Transverse colon (tissue), 4 donors: Measurements from ENCODE around the gene SH2D7. TPM values are rescaled to one million over a fixed set of nuclear protein-coding genes. Genes with fewer than 3 reads are reported as not detected.

Experiments used
- DNase-seq: peaks from one replicate; pipeline ENCODE4 v3.0.0-alpha.2; 2019
- H3K27ac ChIP-seq, 4 donors: fragments of 200-600 bp; sonication (generic); 2 replicates each; pipeline ENCODE4 v1.5.1; 2016 to 2018; ENCODE audit warnings: inconsistent platforms in 4 of 4
- H3K27me3 ChIP-seq: fragments of 200-600 bp; sonication (generic); 2 replicates; pipeline ENCODE4 v1.5.1; 2017; ENCODE audit warnings: inconsistent platforms
- H3K36me3 ChIP-seq, 4 donors: fragments of 200-600 bp; sonication (generic); 2 replicates each; pipeline ENCODE4 v1.5.1; 2017 to 2019; ENCODE audit warnings: inconsistent platforms in 4 of 4
- H3K4me1 ChIP-seq, 4 donors: fragments of 200-600 bp; sonication (generic); 2 replicates each; pipeline ENCODE4 v1.5.1; 2017 to 2020; ENCODE audit warnings: inconsistent platforms in 4 of 4
- H3K4me3 ChIP-seq, 4 donors: fragments of 200-600 bp; sonication (generic); 1 replicate in 1 of 4; 2 replicates in 3 of 4; pipeline versions ENCODE4 v1.5.1 to v1.6.1; 2017 to 2019; ENCODE audit warnings: inconsistent platforms in 4 of 4
- H3K9me3 ChIP-seq, 2 donors: fragments of 200-600 bp; sonication (generic); 2 replicates each; pipeline ENCODE4 v1.5.1; 2017 to 2019; ENCODE audit warnings: inconsistent platforms in 2 of 2
- EP300 ChIP-seq: sonication (generic); formaldehyde crosslinking; IDR thresholded peaks from one replicate; pipeline ENCODE4 v1.6.1; 2017; ENCODE audit warnings: antibody characterized with exemption, low read depth
- POLR2A ChIP-seq: fragments of 450-650 bp; IDR thresholded peaks from one replicate; pipeline ENCODE4 v1.6.1; 2016; ENCODE audit warnings: antibody characterized with exemption, mild to moderate bottlenecking, moderate library complexity
- POLR2AphosphoS5 ChIP-seq, 3 donors: sonication (generic); formaldehyde crosslinking; IDR thresholded peaks; one replicate each; pipeline ENCODE4 v1.6.1; 2016; ENCODE audit warnings: antibody characterized with exemption in 3 of 3
- WGBS, 2 donors: methylation state at CpG; one replicate each; pipeline ENCODE4 v1.1.5; 2018; ENCODE audit warnings: low coverage in 1 of 2; 5-methylcytosine and 5-hydroxymethylcytosine counted together
- in situ Hi-C, 4 donors: fragments of 200-750 bp; cut with MboI; loops; one replicate each; pipeline versions ENCODE4 v1.15.0 to v1.15.1; 2017; ENCODE audit warnings: low sequenced_read_pairs in 3 of 4, low pct_ligation_motif_present in 1 of 4, low pct_unique_long_range_greater_than_20kb in 1 of 4
- intact Hi-C: fragments of 100-400 bp; cut with DNase I; formaldehyde crosslinking; loops from one replicate; pipeline ENCODE4 v1.15.1; 2023; ENCODE audit warnings: low total_unique reads
- total RNA-seq, 4 donors: library from RNA; depleted of rRNA; stranded (reverse); fragments of >200 nt; gene quantifications; one replicate each; pipeline ENCODE4 v1.1.0, GENCODE V29; 2016
- TF ChIP-seq, protein P1 (sequence below), 5 experiments: fragments of 200-600 bp in 3 of 5; fragments of 450-650 bp in 2 of 5; sonication (generic) in 3 of 5; IDR thresholded peaks; 1 replicate in 2 of 5; 2 replicates in 3 of 5; pipeline ENCODE4 v1.5.1; 2016 to 2017; ENCODE audit warnings: antibody characterized with exemption in 5 of 5, inconsistent platforms in 3 of 5, mild to moderate bottlenecking in 2 of 5, moderate library complexity in 1 of 5

Gene SH2D7
- total RNA-seq, 4 donors from 2014 or later, result 6.0 to 9.7 (median 9.3) TPM; not detected in 1

DNA sequence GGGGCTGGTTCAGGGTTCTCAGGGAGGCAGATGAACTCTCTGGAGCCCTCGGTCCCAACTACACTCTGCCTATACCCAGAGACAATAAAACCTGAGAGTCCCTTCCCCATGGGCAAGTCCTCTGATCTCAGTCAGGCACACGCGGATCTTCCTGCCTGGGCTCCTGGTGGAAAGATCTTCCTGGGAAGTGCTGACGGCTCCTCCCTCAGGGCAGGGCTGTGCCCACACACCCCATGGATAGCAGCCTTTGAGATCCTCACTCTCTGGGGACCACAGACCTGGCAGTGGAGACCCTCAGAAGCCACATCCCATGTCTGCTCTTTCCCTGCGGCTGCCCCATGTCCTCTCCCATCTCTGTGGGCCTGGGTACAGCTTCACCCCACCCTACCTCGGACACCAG is 10.4 kb downstream of the SH2D7 start:
- H3K27me3 ChIP-seq, result no peaks in the 10 kb centered on the region
- in situ Hi-C loops, result loop anchor here in 2 of 4 donors (10.0 to 25.0 kb wide), 3 partner anchors 98 to 138 kb away; partner anchors contain the start of gene ACSBG1 (in 1 of the 2)
- intact Hi-C loops, result no loop called here
- no peaks in the 10 kb centered on the region for H3K36me3 ChIP-seq
- H3K27ac ChIP-seq, result peak overlapping the region in 1 of 4 donors; percentile 38
- peak; percentile 6 for DNase-seq
- H3K4me1 ChIP-seq, result peaks cover 0 to 16% (median 0%) of the 10 kb centered on the region in 4 donors
- 74% methylated on average over 6 of the region's 6 CpGs; no CpG with 5 or more reads in 1 of the 2 donors for WGBS, 2 donors
- TF ChIP-seq, protein P1, sequence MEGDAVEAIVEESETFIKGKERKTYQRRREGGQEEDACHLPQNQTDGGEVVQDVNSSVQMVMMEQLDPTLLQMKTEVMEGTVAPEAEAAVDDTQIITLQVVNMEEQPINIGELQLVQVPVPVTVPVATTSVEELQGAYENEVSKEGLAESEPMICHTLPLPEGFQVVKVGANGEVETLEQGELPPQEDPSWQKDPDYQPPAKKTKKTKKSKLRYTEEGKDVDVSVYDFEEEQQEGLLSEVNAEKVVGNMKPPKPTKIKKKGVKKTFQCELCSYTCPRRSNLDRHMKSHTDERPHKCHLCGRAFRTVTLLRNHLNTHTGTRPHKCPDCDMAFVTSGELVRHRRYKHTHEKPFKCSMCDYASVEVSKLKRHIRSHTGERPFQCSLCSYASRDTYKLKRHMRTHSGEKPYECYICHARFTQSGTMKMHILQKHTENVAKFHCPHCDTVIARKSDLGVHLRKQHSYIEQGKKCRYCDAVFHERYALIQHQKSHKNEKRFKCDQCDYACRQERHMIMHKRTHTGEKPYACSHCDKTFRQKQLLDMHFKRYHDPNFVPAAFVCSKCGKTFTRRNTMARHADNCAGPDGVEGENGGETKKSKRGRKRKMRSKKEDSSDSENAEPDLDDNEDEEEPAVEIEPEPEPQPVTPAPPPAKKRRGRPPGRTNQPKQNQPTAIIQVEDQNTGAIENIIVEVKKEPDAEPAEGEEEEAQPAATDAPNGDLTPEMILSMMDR (IDR thresholded peaks at IDR 0.05), result no peak
- no peaks in the 10 kb centered on the region for H3K9me3 ChIP-seq
- no peak overlapping the region for H3K4me3 ChIP-seq

DNA sequence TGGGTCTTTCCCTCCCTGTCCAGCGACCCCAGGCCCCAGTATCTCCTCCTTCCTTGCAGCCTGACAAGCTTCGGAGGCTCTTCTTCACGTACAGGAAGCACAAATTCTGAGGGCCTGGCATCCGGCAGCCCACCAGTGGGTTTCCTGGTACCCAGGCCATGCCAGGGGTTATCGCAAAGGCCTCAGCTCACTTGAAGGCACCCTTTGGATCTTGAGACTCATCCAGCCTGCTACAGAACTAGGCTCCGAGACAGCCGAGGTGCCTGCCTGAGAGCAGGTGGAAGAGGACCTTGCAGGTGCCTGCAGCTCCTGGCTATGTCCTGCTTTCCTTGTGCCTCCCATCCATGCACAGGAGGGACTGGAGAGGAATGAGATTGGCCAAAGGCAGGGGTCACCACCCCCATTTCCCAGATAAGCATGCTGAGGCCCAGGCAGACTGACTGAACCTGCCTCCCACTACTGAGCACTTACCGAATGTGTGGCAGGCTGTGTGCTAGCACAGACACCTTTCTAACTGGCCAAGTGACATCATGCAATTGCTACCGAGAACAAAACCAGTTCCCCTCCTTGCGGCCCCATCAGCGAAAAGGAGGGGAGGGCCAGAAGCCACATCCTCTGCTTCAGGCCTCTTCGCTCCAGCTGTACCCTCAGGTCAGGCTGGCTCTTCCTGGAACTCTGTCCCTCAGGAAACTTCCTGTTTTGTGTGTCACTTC is 11.2 kb downstream of the SH2D7 start:
- Histone ChIP-seq H3K27ac (peak overlapping the region in 3 of 4 donors; percentile 16 to 44 (median 38)), H3K4me3 (no peak overlapping the region), H3K36me3 (no peaks in the 10 kb centered on the region), H3K4me1 (peaks cover 0 to 16% (median 3%) of the 10 kb centered on the region in 4 donors), H3K9me3 (no peaks in the 10 kb centered on the region), H3K27me3 (no peaks in the 10 kb centered on the region)
- in situ Hi-C loops, result loop anchor here in 2 of 4 donors (10.0 to 25.0 kb wide), 3 partner anchors 99 to 139 kb away; partner anchors contain the start of gene ACSBG1 (in 1 of the 2)
- TF ChIP-seq POLR2AphosphoS5 (IDR thresholded peaks at IDR 0.05) (peak in 1 of 3 donors; percentile 21), POLR2A (no peak), EP300 (no peak)
- TF ChIP-seq, protein P1 (IDR thresholded peaks at IDR 0.05), result no peak
- intact Hi-C loops, result no loop called here
- 74% methylated on average over 12 of the region's 12 CpGs; no CpG with 5 or more reads in 1 of the 2 donors for WGBS, 2 donors
- peak; percentile 61 for DNase-seq

DNA sequence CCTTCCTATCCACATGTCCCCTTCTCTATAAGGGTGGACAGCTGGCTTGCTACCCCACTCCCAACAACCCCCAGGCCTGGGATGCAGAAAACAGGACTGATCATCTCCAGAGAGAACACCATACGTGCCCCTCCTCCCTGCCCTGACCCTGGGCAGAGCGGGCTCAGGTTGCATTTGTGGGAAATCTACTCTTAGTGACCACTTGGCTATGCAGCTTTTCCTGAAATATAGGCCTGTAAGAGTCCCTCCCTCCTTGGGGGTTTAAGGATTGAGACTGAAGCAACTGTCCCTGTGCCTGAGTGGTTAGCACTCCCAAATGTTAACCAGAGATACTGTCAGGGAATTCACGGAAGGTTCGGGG is 11.7 kb downstream of the SH2D7 start:
- TF ChIP-seq, protein P1 (IDR thresholded peaks at IDR 0.05), result no peak
- TF ChIP-seq POLR2A (no peak), POLR2AphosphoS5 (IDR thresholded peaks at IDR 0.05) (no peak), EP300 (no peak)
- Histone ChIP-seq H3K27me3 (no peaks in the 10 kb centered on the region), H3K4me1 (peaks cover 0 to 16% (median 3%) of the 10 kb centered on the region in 4 donors), H3K27ac (no peak overlapping the region), H3K4me3 (no peak overlapping the region), H3K36me3 (no peaks in the 10 kb centered on the region), H3K9me3 (no peaks in the 10 kb centered on the region)
- intact Hi-C loops (no loop called here), in situ Hi-C loops (loop anchor here in 2 of 4 donors (10.0 to 25.0 kb wide), 3 partner anchors 99 to 139 kb away; partner anchors contain the start of gene ACSBG1 (in 1 of the 2))
- DNase-seq, result no peak
- WGBS, 2 donors, result 79 to 95% methylated on average over 2 to 4 of the region's 4 CpGs

DNA sequence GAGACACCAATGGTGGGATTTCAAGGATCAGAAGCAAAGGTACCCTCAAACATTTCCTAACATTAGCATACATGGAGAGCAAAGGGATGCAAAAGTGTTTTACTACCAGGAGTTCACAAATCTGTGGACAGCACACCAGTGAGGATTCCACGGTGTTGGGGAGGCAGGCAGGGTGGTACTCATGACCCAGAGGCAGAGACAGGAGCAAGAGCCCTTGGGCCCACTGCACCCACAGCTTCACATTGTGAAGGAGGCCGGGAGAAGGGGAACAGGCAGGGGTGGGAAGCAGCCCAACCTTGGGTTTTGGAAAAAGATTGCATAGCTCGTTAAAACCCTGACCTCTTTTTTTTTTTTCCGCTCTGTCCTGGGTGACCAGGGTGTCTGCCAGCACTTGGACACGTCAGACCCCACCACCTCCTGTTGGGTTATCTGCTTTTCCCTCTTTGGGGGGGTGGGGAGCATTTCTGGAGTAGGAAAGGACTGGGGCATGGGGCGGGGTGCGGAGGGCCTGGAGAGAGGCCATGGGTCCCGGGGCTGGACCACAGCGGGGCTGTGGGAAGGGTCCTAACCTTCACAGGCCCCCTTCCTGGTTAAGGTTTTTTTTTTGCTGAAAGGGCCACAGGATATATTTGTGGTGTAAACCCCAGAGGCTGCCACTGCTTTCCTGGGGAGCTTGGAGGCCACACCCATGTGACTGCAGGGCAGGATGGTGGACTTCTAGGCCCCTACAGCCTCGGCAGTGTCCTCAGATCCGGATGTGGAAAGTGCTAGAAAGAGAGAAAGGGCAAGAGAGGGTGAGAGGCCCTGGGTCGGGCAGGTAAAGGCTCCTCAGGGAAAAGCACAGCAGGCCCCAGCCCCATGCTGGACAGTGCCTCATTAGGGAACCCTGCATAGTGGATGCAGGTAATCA is 12.5 kb downstream of the SH2D7 start:
- in situ Hi-C loops, result loop anchor here (5.0 to 25.0 kb wide), 5 partner anchors 100 to 143 kb away; partner anchors contain the start of gene ACSBG1 (in 1 of the 4)
- Histone ChIP-seq H3K9me3 (no peaks in the 10 kb centered on the region), H3K36me3 (no peaks in the 10 kb centered on the region), H3K27me3 (no peaks in the 10 kb centered on the region), H3K4me3 (no peak overlapping the region), H3K4me1 (peaks cover 0 to 16% (median 3%) of the 10 kb centered on the region in 4 donors), H3K27ac (no peak overlapping the region)
- DNase-seq, result peak; percentile 12
- intact Hi-C loops, result loop anchor here (5.0 kb wide), 2 partner anchors 103 to 138 kb away; no protein-coding TSS in a partner anchor
- TF ChIP-seq POLR2A (no peak), POLR2AphosphoS5 (IDR thresholded peaks at IDR 0.05) (no peak), EP300 (no peak)
- TF ChIP-seq, protein P1 (IDR thresholded peaks at IDR 0.05), result no peak
- WGBS, 2 donors, result 79% methylated on average over 12 of the region's 12 CpGs; no CpG with 5 or more reads in 1 of the 2 donors
